ENCODE data around the gene AFF4. TPM values are rescaled to one million over a fixed set of nuclear protein-coding genes. Genes with fewer than 3 reads are reported as not detected.

The AFF4 gene
- polyA plus RNA-seq, 1 of the 3 experiments (the other 2 are of a cell fraction), result 8.1 TPM

- Histone ChIP-seq H3K27ac (ENCODE audit: low read depth in 2 of 2, low read length in 1 of 2) (no peak overlapping the region), H3K4me2 (no peak overlapping the region), H2AFZ (ENCODE audit: low read depth) (no peak overlapping the region), H3K79me2 (ENCODE audit: insufficient read depth) (peaks cover 50% of the 10 kb centered on the region), H3K4me3 (ENCODE audit: low read depth in 2 of 2, low read length in 1 of 2) (no peak overlapping the region), H3K9ac (no peak overlapping the region), H3K9me3 (no peaks in the 10 kb centered on the region), H4K20me1 (ENCODE audit: insufficient read depth) (peaks cover 18% of the 10 kb centered on the region), H3K27me3 (ENCODE audit: insufficient read depth) (no peaks in the 10 kb centered on the region), H3K4me1 (ENCODE audit: control insufficient read depth in 1 of 2, insufficient read depth in 2 of 2, low read depth in 1 of 2, low read length in 1 of 2) (no peaks in the 10 kb centered on the region), H3K36me3 (replicated peaks in 1 of 2; ENCODE audit: control insufficient read depth in 1 of 2, insufficient read depth in 2 of 2, low read length in 1 of 2) (peaks cover 91 to 96% of the 10 kb centered on the region in 2 experiments), H3K9me2 (no peaks in the 10 kb centered on the region), H3F3A (replicated peaks; ENCODE audit: insufficient read depth) (peaks cover 34% of the 10 kb centered on the region)
- POLR2A ChIA-PET, result no interaction called here
- TF ChIP-seq FOSL2 (IDR thresholded peaks at IDR 0.05; ENCODE audit: borderline replicate concordance, low read depth), result no peak
- no peak for TF ChIP-seq USF2 (IDR thresholded peaks at IDR 0.05; ENCODE audit: borderline replicate concordance, low read depth, low read length)
- TF ChIP-seq POLR2AphosphoS5 (IDR thresholded peaks at IDR 0.05; ENCODE audit: low read depth, low read length), result no peak
- no peak for TF ChIP-seq SMC3 (IDR thresholded peaks at IDR 0.05; ENCODE audit: low read depth, low read length)
- TF ChIP-seq RFX5 (IDR thresholded peaks at IDR 0.05; ENCODE audit: low read length), result no peak
- no peak for TF ChIP-seq NFIC (IDR thresholded peaks at IDR 0.05; ENCODE audit: borderline replicate concordance)
- no peak for TF ChIP-seq FOXJ3 (CRISPR knock-in tag; IDR thresholded peaks at IDR 0.05)
- TF ChIP-seq TCF12 (IDR thresholded peaks at IDR 0.05), result no peak
- no peak for TF ChIP-seq EZH2phosphoT487 (IDR thresholded peaks at IDR 0.05; ENCODE audit: borderline replicate concordance, low read depth)
- TF ChIP-seq YY1 (IDR thresholded peaks at IDR 0.05; ENCODE audit: low read depth), result no peak
- TF ChIP-seq TEAD4 (IDR thresholded peaks at IDR 0.05; ENCODE audit: borderline replicate concordance, insufficient read depth), result no peak
- TF ChIP-seq USF1 (IDR thresholded peaks at IDR 0.05; ENCODE audit: borderline replicate concordance, low read depth), result no peak
- TF ChIP-seq MEF2A (IDR thresholded peaks at IDR 0.05; ENCODE audit: borderline replicate concordance, low read depth), result no peak
- no peak for TF ChIP-seq CHD2 (IDR thresholded peaks at IDR 0.05; ENCODE audit: low read length, partially characterized antibody)
- CTCF ChIA-PET, result interaction anchor here (0.7 to 2.7 kb wide), 5 partner anchors 13 to 396 kb away, joined by 3 to 11 read pairs (median 3); partner anchors contain the start of gene SHROOM1
- WGBS (ENCODE audit: low lambda C conversion rate), result 97% methylated on average over 4 of the region's 4 CpGs
- DNase-seq, result no peak
Measured at GRCh38 chr5:132890817-132891216, 72.6 kb downstream of the AFF4 start.

GRCh38 chr5:132889501-132889900 is 73.9 kb downstream of the AFF4 start:
- Histone ChIP-seq H3K9ac (no peak overlapping the region), H3K27me3 (ENCODE audit: insufficient read depth) (no peaks in the 10 kb centered on the region), H3K36me3 (replicated peaks in 1 of 2; ENCODE audit: control insufficient read depth in 1 of 2, insufficient read depth in 2 of 2, low read length in 1 of 2) (peaks cover 82 to 91% of the 10 kb centered on the region in 2 experiments), H2AFZ (ENCODE audit: low read depth) (no peak overlapping the region), H3K4me3 (ENCODE audit: low read depth in 2 of 2, low read length in 1 of 2) (no peak overlapping the region), H3K9me3 (no peaks in the 10 kb centered on the region), H3K27ac (ENCODE audit: low read depth in 2 of 2, low read length in 1 of 2) (no peak overlapping the region), H3K79me2 (ENCODE audit: insufficient read depth) (peaks cover 39% of the 10 kb centered on the region; the same call in 1 of the 2 replicates), H3K4me2 (no peak overlapping the region), H3F3A (replicated peaks; ENCODE audit: insufficient read depth) (peaks cover 37% of the 10 kb centered on the region), H4K20me1 (ENCODE audit: insufficient read depth) (peaks cover 16% of the 10 kb centered on the region), H3K4me1 (ENCODE audit: control insufficient read depth in 1 of 2, insufficient read depth in 2 of 2, low read depth in 1 of 2, low read length in 1 of 2) (no peaks in the 10 kb centered on the region), H3K9me2 (no peaks in the 10 kb centered on the region)
- no peak for TF ChIP-seq CHD2 (IDR thresholded peaks at IDR 0.05; ENCODE audit: low read length, partially characterized antibody)
- no peak for TF ChIP-seq SIN3A (IDR thresholded peaks at IDR 0.05; ENCODE audit: borderline replicate concordance, low read depth, low read length)
- no peak for TF ChIP-seq SMC3 (IDR thresholded peaks at IDR 0.05; ENCODE audit: low read depth, low read length)
- TF ChIP-seq CTCF (IDR thresholded peaks at IDR 0.05), result no peak
- no peak for TF ChIP-seq ELF1 (IDR thresholded peaks at IDR 0.05)
- no peak for TF ChIP-seq FOSL2 (IDR thresholded peaks at IDR 0.05; ENCODE audit: borderline replicate concordance, low read depth)
- no peak for TF ChIP-seq EZH2phosphoT487 (IDR thresholded peaks at IDR 0.05; ENCODE audit: borderline replicate concordance, low read depth)
- TF ChIP-seq MXI1 (IDR thresholded peaks at IDR 0.05; ENCODE audit: low read depth, low read length), result no peak
- TF ChIP-seq GABPA (IDR thresholded peaks at IDR 0.05; ENCODE audit: low read depth), result no peak
- no peak for TF ChIP-seq EP300 (IDR thresholded peaks at IDR 0.05; ENCODE audit: borderline replicate concordance in 1 of 2, low read depth in 1 of 2, low read length in 1 of 2)
- no peak for TF ChIP-seq RFX5 (IDR thresholded peaks at IDR 0.05; ENCODE audit: low read length)
- TF ChIP-seq FOXJ3 (CRISPR knock-in tag; IDR thresholded peaks at IDR 0.05), result no peak
- no peak for TF ChIP-seq MAX (IDR thresholded peaks at IDR 0.05; ENCODE audit: low read depth)
- no peak for TF ChIP-seq NRF1 (IDR thresholded peaks at IDR 0.05; ENCODE audit: low read depth, low read length)
- no peak for TF ChIP-seq RCOR1 (IDR thresholded peaks at IDR 0.05; ENCODE audit: low read length)
- TF ChIP-seq JUND (IDR thresholded peaks at IDR 0.05), result no peak
- TF ChIP-seq RXRA (IDR thresholded peaks at IDR 0.05; ENCODE audit: borderline replicate concordance, low read depth), result no peak
- no peak for TF ChIP-seq TCF12 (IDR thresholded peaks at IDR 0.05)
- DNase-seq, result no peak
- ChIA-PET CTCF (no interaction called here), POLR2A (no interaction called here)
